ENCODE data around the gene ANO9. TPM values are rescaled to one million over a fixed set of nuclear protein-coding genes. Genes with fewer than 3 reads are reported as not detected.

The ANO9 gene
- total RNA-seq, 1 donor from 2014 or later, result 0.99 TPM

DNA sequence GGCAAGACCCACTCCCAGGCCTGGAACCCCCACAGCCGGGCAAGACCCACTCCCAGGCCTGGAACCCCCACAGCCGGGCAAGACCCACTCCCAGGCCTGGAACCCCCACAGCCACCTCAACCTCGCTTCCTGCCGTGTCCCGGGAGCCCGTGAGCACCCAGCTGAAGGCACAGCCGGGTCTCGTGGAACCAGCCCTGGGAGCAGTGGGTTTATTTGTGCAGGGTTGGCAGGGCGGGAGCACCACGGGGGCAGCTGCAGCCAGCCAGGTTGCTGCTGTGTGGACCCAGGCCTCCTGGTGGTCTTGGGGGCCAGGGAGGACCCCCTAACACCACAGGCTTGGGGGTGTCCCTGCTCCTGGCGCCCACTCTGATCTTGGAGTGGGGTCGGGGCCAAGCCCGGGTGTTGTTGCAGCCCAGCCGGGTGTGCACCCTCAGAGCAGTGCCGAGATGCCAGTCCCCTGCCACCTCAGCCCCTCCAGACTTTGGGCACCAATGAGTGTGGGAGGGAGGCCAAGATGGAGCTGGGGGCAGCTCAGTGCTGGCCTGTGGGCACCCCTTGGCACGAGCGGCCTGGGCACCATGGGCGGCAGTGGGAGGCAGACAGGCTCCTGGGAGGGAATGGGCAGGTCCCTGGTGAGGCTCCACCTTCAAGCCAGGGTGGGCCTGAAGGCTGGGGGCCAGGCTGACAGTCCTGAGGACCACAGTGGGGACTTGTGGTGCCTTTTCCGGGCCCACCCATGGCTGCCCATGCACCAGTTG is 56.0 kb downstream of the ANO9 start:
- no peak for DNase-seq (ENCODE audit: low read depth in 2 of 2)

GRCh38 chr11:384511-384910 is 57.3 kb downstream of the ANO9 start:
- DNase-seq (ENCODE audit: low read depth in 2 of 2), result no peak

- DNase-seq (ENCODE audit: low read depth in 2 of 2), result no peak
Measured at GRCh38 chr11:383431-383830, 58.4 kb downstream of the ANO9 start.

DNA sequence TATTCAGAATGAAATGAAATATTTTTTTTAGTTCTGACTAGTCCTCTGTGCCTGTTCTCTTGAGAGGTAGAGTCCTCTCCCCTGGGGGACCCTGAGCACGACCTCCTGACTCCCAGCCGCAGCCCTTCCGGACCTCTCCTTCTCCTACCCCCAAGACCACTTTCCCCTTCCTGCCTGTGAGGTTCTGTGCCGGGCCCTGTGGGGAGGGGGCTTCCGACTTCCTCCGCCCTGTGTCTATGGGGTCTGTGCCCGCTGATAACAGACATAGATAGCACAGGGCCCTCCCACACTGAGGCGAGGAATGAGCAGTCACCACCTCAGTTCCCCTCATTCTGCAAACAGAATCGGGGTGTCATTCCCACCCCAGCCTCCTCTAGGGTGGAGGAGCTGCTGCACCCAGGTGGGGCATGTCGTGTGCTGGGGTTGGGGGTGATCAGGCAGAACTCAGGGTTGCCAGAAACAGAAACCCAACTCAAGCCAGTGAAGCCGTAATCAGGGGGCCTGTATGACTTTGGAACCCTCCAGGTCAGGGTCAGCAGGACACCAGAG is 59.7 kb downstream of the ANO9 start:
- DNase-seq (ENCODE audit: low read depth in 2 of 2), result no peak

DNA sequence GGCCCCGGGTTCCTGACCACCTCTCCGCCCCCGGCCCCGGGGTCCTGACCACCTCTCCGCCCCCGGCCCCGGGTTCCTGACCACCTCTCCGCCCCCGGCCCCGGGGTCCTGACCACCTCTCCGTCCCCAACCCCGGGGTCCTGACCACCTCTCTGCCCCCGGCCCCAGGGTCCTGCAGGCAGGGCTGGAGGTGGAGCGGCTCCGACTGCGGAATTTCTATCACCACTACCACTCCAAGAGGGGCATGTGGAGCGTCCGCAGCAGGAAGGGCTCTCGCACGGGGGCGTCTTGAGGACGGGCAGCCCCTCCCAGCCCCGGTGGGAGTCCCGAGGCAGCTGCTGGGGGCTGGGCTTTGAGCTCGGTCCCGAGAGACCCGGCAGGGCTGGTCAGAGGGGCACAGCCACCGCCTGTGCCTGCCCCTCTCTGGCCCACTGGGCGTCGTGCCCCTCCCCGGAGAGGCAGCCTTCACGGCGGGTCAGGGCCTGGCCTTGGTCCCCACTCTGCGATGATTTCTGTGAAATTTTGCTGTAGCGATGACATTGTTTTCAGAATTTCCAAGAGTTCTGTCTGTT is 60.2 kb downstream of the ANO9 start:
- DNase-seq (ENCODE audit: low read depth in 2 of 2), result no peak

- no peak for DNase-seq (ENCODE audit: low read depth in 2 of 2)
Measured at GRCh38 chr11:380996-381395, 60.8 kb downstream of the ANO9 start.

GRCh38 chr11:380491-380890 is 61.3 kb downstream of the ANO9 start:
- DNase-seq (ENCODE audit: low read depth in 2 of 2), result no peak

- DNase-seq (ENCODE audit: low read depth in 2 of 2), result no peak
Measured at GRCh38 chr11:380095-380480, 61.7 kb downstream of the ANO9 start.

DNA sequence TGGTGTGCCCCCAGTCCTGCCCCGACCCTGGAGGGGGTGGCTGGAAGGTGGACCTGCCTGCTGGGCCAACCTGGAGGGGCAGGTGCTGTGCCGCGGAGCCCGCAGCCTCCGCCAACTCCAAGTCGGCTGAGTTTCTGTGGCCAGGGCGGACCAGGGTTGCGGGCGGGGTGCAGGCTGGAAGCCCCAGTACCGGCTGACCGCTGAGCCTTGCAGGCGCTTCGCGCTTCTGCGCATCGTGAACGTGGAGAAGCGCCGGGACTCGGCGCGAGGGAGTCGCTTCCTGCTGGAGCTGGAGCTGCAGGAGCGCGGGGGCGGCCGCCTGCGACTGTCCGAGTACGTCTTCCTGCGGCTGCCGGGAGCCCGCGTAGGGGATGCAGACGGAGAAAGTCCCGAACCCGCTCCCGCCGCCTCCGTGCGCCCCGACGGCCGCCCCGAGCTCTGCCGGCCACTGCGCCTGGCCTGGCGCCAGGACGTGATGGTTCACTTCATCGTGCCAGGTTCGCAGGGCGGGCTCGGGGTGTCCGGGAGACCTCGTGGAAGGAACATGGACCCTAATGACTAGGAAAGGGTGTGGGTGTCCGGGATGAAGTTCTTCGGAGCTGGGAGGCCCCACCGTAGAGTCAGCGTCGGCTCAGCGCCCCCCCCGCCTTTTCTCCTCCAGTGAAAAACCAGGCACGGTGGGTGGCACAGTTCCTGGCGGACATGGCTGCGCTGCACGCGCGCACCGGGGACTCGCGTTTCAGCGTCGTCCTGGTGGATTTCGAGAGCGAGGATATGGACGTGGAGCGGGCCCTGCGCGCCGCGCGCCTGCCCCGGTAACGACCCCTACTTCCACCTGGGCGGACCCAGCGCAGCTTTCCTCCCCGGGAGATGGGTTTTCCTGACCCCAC is 62.4 kb downstream of the ANO9 start:
- DNase-seq (ENCODE audit: low read depth in 2 of 2), result no peak

DNA sequence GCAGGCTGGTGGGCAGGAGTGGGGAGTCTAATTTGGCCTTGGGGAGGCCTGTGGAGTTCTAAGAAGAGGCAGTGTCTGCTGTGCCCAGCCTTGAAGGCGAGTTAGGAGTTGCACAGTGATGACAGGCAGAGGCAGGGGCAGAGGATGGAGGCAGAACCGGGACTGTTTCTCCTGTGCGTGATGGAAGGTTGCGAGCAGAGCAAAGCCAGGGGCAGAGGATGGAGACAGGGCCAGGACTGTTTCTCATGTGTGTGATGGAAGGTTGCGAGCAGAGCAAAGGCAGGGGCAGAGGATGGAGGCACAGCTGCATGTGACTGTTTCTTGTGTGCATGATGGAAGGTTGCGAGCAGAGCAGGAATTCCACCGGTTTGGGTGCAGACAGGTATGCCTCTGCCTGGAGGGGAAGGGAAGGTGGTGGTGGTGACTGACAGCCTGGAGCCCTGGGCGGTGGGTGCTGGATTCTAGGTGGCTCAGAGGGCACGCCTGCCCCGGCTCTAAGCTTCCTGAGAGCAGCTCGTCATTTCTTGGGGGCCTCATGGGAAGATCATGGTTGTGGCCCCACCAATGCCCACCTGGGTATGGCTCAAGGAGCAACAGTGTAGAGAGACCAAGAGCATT is 63.8 kb downstream of the ANO9 start:
- DNase-seq (ENCODE audit: low read depth in 2 of 2), result no peak

DNA sequence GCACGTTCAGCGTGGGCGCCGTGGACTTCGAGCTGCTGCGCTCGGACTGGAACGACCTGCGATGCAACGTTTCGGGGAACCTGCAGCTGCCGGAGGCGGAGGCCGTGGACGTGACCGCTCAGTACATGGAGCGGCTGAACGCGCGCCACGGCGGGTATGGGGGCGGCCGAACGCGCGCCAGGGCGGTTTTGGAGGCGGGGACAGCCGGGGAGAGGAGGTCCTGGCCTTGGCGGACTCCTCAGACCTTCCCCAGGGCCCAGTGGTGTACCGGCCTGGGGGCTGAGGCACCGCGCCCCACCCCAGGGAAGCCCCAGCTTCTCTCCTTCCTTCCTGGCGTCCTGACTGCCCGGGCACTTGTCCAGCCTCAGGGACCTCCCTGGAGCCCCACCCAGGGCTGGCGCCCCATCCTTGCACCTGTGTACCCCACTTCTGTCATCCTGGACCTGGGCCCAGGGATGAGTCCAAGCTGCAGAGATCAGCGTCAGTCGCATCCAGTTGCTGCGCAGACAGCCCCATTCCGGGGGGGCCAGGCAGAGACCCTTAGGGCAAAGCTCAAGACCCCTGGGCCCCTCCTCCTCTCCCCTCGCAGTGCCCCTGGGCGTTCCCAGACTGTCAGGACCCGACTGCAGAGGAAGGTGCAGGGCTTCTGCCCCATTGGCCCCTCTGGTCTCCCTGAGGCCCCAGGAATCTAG is 64.5 kb downstream of the ANO9 start:
- DNase-seq (ENCODE audit: low read depth in 2 of 2), result no peak

DNA sequence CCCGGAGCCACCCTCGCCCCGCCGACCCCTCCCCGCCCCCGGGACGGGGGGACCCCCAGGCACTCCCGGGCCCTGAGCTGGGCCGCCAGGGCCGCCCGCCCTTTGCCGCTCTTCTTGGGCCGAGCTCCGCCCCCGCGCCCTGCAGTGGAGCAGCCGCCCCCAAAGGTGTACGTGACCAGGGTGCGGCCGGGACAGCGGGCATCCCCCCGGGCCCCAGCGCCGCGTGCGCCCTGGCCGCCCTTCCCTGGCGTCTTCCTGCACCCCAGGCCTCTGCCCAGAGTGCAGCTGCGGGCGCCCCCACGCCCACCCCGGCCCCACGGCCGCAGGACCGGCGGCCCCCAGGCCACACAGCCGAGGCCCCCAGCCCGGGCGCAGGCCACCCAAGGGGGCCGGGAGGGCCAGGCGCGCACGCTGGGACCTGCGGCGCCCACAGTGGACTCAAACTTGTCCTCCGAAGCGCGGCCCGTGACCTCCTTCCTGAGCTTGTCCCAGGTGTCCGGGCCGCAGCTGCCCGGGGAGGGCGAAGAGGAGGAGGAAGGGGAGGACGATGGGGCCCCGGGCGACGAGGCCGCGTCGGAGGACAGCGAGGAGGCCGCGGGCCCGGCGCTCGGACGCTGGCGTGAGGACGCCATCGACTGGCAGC is 65.2 kb downstream of the ANO9 start:
- no peak for DNase-seq (ENCODE audit: low read depth in 2 of 2)

GRCh38 chr11:375065-376025 is 66.5 kb downstream of the ANO9 start:
- DNase-seq (ENCODE audit: low read depth in 2 of 2), result no peak

DNA sequence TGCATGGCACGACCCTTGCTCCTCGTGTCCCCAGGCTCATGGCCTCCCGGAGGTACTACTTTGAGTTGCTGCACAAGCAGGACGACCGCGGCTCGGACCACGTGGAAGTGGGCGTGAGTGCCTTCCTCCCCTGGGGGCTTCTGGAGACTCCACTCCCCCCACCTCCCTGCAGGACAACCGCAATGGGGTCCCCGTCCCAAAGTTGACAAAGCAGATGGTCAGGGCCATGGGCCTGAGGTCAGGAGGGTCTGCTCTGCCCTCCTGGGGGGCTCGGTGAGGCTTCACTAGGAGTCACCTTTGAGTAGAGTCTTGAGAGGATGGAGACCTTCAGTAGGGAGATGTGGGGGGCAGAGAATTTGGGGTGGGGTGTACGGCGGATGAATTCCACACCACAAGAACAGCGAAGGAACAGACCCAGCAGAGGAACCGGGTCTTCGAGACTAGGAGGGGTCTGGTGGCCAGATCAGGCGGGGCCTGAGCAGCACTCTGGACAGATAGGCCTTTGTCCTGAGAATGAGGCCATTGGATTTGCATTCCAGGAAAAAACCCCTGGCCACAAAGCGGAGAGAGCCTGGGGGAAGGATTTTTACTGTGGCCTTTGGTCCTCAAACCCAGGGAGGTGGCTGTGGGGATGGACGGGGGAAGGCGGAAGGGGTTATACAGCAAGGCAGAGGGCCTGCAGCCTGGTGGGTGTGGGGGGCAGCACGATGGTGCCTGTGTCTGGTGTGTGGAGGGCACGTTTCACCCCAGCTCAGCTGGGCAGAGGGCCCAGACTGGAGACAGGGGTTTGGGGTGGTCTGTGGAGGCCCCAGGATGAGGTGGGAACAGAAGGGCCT is 67.9 kb downstream of the ANO9 start:
- no peak for DNase-seq (ENCODE audit: low read depth in 2 of 2)

DNA sequence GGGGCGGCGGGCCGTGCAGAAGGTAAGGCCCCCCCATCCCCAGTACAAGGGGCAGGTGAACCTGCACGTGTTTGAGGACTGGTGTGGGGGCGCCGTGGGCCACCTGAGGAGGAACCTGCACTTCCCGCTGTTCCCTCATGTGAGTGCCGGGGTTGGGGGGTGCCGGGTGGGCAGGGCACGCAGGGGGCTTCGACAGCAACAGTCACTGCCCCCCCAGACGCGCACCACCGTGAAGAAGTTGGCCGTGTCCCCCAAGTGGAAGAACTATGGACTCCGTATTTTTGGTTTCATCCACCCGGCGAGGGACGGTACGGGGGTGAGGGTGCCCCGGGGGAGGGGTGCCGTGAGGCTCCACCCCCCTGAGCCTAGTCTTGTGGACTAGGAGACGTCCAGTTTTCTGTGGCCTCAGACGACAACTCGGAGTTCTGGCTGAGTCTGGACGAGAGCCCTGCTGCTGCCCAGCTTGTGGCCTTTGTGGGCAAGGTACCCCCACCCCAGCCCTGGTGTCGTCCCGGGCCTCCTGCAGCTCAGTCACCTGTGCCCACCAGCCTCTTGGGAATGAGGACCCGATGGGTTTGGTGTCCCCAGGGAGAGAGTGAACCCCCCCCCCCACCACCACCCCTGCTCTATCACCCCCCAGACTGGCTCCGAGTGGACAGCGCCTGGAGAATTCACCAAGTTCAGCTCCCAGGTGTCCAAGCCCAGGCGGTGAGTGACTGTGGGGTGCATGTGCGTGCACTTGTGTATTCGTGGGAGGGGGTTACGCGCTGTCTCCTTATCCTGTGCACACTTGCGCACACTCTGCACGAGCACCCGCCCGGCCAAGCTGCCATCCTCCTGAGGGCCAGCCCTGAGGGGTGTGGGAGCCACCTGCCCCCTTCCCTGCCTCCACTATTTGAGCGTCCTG is 68.7 kb downstream of the ANO9 start:
- DNase-seq (ENCODE audit: low read depth in 2 of 2), result no peak

DNA sequence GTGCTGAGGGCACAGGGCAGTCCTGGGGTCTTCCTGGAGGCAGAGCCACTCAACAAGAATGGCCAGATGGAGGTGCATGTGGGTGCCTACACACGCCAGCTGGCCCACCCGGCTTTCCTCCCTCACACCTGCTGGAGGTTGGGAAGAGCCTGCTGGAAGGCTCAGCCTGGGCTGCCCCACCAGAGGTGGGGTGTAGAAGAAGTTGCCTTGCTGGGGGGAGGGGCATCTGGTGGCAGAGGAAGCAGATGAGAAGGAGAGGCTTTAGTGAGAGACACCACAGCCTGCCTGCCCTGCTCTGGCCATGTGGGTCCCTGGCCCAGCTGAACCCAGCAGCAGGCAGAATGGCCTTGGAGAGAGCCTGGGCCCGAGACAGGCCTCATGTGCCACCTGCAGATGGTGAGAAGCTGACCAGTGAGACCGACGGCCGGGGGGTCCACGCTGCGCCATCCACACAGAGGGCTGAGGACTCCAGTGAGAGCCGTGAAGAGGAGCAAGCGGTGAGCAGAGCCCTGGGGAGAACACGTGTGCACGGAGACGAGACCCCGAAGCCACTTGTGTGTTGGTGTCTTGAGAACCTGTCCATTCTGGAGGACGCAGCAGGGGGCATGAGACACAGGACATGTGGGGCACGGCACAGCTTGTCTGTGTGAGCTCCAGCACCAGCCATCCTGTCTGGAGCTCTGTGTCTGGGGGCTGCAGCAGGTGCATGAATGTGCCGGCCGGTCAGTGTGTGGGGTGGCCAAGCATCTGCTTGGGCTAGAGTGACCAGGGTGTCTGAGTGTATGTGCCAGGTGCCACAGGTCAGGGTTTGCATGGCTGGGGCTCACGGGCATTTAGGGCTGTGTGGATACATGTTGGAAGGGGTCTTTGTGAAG is 69.9 kb downstream of the ANO9 start:
- DNase-seq (ENCODE audit: low read depth in 2 of 2), result no peak

- no peak for DNase-seq (ENCODE audit: low read depth in 2 of 2)
Measured at GRCh38 chr11:371051-371450, 70.8 kb downstream of the ANO9 start.

Data from lung microvascular endothelial cell (primary cell).